GM18873 (cell line): Measurements from ENCODE around the gene ELP4.

Source experiments
- ATAC-seq: cut with Tn5 transposase; IDR thresholded peaks from one replicate; pipeline ENCODE4 v1.9.1; 2021; ENCODE audit warnings: mild to moderate bottlenecking, moderate library complexity, moderate number of reproducible peaks; ENCODE audit not compliant: unreplicated experiment, low FRiP score

ELP4 gene

GRCh38 chr11:31767066-31767465 lies 257.5 kb downstream of the ELP4 start:
- ATAC-seq: no peak

DNA sequence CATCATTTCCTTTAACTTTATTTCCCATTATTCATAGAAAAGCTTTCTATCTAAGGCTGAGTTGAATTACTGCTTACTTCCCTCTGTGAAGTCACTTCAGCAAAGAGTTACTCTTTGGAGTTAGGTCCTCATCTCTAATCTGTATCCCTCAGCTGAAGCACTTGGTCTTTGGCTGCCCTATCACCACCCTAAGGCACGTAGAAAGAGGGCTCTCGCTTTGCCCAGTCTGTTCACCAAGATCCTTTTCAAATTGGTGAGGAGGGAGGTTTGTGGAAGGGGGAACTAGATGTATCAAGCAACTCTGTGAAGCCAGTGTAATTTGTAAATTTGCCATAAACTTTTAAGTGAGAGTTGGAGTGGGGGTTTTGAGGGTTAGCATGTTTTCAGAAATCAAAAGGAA lies 258.1 kb downstream of the ELP4 start:
- no peak for ATAC-seq

DNA sequence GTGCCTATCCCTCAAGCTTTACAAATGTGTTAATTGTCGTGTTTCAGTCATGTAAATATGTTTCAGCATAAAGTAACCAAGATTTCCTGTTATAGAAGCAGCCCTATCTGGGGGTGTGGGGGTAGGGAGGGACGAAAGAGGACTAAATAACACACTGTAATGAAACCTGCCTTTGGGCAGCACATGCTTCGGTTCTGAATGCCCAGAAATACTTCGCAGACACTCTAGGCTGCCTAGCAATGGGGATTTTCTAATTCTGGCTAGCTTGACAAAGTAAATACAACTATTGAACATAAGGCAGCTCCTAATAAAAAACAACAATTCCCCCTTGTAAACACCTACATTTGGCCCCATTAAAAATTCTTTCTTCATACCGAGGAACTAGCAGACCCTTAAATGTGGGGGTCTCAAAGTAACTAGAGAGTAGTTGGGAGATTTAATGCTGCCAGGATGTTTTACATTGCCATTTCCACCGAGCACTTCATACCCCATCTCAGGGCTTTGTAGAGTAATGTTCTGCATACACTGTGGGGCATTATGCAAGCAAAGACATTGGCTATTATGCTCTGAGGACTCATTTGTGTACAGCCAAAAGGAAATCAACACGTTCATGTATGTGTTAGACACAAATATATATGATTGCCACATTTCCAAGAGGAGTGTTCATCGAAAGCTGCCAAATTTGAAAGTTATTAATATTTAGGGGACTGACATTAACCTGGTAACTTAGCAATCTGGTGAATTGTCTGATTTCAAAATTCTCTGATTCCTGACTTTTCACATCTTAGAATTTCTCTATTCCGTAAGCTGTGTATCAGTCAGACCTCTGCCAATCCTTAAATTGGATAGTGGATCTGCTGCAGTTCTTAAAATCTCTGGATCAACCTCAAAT lies 259.4 kb downstream of the ELP4 start:
- ATAC-seq: no peak

DNA sequence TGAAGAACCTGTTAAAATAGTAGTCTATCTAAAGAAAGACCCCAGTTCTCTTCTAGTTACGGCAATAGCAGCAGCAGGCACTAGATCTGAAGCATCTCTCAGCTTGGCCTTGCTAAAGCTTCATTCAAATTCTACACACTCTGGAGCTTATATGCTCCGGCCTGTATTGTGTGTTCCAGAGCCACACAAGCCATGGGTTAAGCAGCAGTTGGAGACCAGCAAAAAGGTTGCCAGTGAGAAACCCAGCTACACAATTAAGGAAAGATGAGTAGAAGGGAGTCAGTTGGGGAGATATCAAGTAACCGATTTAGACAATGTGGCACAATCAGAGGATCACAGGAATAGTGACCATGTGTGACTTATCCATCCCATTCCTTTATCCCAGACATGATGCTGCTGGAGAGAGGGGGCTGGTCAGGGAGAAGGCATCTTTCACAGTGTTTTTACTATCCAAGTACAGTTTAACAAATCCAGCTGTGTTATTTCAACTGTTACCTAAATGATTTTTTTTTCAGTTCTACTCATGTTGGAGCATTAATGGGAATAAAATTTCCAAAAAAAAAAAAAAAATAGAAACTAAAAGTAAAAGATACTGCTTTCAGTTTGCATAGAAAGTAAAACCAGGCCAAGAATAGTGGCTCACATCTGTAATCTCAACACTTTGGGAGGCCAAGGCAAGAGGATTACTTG lies 260.6 kb downstream of the ELP4 start:
- no peak for ATAC-seq

- no peak for ATAC-seq
Observed at GRCh38 chr11:31772412-31772811, 262.8 kb downstream of the ELP4 start.

- no peak for ATAC-seq
Observed at GRCh38 chr11:31779374-31779791, 269.8 kb downstream of the ELP4 start.

- ATAC-seq: no peak
Observed at GRCh38 chr11:31780078-31780477, 270.5 kb downstream of the ELP4 start.

DNA sequence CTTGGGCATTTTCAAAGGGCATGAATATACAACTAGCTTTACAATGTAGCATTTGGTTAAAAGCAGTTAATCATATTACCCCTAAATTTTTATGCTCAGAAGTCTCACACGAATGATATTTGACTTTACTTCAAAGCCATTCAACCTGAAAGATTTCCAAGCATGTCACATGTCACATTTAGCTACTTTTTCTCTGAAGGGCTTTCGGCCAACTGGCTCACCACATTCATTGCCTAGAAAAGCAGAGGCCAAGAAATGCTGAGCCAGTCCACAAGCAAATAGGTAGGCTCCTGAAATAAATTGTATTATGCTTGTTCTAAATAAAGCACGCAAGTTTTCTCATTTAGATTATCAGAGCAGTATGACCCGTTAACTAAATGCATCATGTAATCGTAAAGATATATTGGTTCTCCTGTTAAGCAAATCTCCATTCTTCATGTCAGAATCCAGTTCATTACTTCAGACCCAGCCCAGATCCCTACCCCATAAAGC lies 271.0 kb downstream of the ELP4 start:
- no peak for ATAC-seq

GRCh38 chr11:31782257-31782656 lies 272.7 kb downstream of the ELP4 start:
- ATAC-seq: no peak

DNA sequence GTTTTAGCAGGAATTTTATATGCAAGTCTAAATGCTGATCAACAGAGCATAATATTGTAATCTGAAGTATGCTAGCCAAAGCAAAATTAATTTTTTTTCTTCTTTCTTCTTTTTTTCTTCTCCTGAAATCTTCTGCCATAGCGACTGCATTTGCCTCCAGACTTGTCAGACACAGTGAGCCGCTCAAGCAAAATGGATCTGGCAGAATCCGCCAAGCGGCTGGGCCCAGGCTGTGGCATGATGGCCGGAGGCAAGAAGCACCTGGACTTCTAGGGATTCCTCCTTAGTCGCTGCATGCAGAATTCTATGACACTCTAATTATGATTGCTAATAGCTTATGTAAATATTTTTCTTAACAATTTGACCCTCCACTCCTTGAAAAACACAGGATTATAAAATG lies 273.7 kb downstream of the ELP4 start:
- ATAC-seq: no peak

GRCh38 chr11:31784611-31785010 lies 275.0 kb downstream of the ELP4 start:
- no peak for ATAC-seq

DNA sequence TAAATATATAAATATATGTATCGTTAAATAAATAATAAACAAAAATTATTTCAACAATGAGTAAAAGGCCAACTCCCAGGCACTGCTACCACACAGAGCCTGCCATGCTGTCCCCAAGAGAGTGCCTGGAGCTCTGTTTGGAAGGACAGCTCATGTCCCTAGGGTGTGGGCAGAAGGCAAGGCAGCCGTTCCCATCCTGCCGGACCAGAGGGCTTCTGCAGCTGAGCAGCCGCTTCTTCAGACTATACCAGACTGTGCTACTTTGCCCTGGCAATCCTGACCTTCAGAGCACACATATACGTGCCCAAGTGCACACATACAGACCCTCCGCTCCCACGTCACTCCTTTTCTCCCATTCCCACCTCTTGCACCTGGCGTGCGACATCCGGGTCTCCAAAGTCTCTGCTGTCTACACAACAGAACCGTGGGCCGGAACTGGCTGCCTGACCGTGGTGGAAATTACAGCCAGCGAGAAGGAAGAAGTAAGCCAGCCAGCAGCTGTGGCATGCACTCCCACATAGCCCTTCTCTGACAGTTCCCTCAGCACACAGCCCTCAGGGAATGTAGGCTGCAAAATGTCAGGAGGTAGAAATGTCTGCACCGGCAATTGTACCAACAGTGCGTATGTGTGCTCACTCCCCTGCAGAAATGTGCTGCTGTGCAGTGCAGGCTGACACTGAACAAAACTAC lies 277.6 kb downstream of the ELP4 start:
- no peak for ATAC-seq

DNA sequence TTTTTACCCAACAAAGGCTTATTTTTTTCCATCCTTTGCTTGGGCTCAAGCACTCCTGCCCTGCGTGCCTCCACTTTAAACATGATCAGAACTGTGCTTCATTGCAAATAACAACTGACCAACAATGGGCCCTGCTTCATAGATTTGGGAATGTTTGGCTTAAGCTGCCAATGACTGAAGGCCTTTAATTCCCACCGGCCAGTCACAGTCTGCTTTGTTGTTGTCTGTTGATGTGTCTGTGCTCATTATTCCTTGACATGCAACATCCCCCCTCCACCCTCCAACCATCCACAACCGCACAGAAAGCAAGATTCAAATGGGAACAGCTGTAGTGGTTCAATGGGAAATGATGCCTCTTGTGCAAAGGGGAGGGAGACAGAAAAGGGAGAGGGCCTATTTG lies 278.5 kb downstream of the ELP4 start:
- no peak for ATAC-seq

DNA sequence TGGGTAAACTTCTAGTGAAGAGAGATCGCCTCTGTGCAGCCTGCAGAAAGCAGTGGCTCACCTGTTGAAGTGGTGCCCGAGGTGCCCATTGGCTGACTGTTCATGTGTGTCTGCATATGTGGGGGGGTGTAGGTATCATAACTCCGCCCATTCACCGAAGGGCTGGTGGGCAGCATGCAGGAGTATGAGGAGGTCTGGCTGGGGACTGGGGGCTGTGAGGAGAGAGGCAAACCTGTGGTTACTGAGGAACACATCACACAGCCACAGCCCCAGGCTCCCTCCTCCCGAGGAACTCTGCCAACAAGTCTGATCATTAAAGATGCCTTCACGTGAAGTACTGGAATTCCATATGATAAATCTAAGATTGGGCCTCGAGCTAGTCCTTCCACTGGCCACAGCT lies 281.1 kb downstream of the ELP4 start:
- ATAC-seq: no peak

DNA sequence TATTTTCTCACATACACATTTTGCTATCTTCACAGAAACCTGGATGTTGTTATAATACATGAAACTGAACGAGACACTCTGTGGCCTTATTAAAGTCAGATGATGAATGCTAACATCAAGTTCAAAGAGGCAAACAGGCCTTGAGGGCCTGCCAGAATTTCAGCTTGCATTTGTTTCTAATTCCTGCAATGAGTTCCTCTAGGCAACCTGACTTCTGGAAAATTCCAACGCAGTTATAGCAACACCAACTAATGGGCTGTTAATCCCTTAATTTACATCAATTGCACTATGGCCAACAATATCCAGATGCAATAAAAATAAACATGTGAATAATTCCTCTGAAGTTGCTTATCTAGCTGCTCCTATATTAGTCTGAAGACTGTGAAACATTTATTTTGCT lies 282.5 kb downstream of the ELP4 start:
- ATAC-seq: no peak

DNA sequence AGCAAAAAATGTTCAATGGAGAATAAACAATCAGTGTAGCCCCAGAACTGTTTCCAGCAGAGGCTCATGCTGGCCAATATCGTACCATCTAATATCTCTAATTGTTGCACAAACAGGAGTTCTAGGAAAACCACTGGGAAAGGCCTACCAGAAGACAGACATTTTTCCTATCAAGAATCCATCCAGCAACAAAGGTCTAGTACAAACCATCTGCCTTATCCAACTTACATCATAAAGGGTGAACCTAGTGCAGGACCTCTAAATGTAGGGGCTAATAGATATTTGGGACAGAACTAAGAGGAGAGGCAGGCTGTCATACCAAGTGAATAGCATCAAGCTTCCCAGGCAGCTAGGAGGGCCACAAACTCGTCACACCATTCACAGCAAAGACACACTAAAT lies 282.9 kb downstream of the ELP4 start:
- no peak for ATAC-seq

GRCh38 chr11:31793264-31793663 lies 283.7 kb downstream of the ELP4 start:
- no peak for ATAC-seq

GRCh38 chr11:31794548-31794947 lies 285.0 kb downstream of the ELP4 start:
- ATAC-seq: no peak

DNA sequence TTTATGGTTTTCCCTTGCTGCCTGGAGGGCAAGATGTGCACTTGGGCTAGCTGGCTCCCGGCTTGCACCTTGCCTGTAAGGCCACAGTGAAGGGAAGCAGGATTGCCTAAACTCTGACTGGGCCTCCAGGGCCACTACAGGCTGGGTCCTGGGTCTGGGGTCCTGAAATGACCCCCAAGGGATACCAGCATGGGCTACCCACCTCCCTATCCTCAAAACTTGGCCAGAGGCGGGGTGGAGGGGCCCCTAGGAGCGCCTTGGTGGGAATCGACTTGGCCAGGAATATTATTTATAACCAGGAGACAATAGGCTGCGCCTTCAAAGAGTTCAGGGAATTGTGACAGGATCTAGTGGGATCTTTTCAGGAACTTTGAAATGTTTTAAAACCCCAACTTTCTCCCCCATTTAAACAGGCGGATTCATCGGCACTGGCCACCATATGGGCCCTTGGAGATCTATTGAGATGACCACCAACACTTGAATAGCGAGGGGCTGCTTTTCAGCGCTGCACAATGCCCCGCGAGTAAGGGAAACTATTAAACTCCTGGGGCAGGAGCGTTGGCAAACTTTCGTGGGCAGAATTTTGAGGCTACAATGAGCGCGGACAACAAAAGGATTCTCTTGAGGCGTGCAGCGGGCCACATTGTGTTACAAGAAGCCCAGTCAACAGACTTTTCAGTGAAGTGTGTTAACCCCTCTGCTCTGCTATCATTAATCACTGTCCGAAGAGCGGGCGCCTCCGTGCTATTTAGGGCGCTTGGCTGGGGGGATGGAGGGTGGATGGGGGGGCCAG lies 286.3 kb downstream of the ELP4 start:
- ATAC-seq: no peak

DNA sequence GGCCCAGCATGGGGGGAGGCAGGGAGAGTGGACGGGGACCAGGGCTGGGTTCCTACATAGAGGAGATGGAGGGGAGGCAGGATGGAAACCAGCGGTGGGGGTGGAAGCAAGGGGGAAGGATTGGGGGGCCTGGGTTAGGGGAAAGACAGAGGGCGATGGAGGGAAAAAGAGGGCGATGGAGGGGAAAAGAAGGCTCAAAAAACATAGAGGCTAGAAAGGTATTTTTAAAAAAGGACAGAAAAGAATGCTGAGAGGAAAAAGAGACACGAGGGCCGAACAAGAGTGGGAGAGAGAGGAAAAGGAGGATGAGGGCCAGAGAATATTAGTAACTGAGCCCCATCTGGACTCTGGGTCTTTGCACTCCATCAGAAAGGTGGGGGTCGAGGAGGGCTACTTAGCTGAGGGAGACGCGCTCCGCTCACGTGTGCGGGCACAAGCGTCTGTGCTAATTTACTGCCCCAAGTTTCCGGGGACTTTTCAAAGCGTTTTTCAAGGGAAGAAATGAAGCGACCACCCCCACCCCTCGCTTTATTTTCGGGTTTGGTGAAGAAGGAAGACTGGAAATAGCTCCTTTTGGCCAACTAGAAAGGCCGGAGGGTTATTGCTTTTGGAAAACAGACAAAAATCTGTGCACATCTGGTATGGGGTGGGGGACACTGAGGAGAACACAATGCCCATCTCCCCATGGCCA lies 287.1 kb downstream of the ELP4 start:
- no peak for ATAC-seq
